ENCODE results near the gene NUP93.

The NUP93 gene

DNA sequence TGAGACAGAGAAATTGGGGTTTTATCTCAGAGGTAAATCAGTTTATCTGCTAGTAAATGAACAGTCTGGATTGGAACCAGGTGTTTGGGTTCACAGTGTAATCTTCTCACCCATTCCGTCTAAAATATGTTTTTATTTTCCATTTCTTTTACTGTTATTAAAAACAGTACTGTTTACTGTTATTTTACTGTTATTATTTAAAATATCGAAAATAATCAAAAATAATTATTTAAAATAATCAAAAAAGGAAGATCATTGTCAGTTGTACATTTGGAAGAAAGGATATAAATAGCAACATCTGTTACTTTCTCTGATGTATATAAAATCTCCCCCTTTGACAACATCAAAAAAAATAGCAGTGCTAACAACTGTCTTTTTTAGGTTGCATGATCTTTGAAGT, 11.5 kb downstream of the NUP93 start:
- DNase-seq = no peak

DNA sequence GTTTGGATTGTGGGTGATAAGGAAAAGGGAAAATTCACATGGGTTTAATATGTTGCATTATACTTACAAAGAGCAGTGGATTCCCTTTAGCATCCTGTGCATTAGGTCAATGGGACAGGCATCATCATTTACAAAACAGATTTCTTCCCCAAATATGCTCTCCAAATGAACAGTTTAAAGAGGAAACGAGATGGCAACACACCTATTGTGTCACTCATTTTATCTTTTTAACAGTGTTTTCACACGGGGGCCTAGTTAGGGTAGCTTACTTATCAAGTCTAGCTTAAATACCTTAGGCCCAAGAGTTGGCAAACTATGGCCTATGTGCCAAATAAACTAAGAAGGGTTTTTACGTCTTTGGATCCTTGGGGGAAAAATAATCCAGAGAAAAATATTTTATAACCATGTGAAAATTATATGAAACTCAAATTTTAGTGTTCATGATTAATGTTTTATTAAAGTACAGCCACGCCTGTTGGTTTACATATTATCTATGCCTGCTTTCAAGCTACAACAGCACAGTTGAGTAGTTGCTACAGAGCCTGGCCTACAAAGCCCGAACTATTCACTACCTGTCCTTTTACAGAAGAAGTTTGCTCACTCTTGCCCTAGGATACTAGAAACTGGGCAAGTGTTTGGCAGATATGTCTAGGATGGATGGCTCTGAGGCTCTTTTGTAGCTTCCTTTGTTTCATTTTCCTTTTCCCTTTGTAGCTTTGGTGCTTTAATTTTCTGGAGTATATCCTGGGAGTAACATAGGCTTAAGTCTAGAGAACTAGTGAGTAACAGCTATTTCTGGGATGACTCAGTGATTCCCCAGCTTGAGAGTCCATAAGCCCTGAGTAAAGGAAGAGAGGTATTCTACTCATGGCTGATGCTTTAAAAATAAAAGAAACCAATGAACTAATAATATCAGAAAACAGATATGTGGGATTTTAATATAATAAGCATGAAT, 12.4 kb downstream of the NUP93 start:
- no peak for DNase-seq

- DNase-seq = no peak
Observed at GRCh38 chr16:56743840-56744239, 13.9 kb downstream of the NUP93 start.

GRCh38 chr16:56744996-56745640, 15.2 kb downstream of the NUP93 start:
- no peak for DNase-seq

GRCh38 chr16:56747486-56748045, 17.6 kb downstream of the NUP93 start:
- DNase-seq = no peak

DNA sequence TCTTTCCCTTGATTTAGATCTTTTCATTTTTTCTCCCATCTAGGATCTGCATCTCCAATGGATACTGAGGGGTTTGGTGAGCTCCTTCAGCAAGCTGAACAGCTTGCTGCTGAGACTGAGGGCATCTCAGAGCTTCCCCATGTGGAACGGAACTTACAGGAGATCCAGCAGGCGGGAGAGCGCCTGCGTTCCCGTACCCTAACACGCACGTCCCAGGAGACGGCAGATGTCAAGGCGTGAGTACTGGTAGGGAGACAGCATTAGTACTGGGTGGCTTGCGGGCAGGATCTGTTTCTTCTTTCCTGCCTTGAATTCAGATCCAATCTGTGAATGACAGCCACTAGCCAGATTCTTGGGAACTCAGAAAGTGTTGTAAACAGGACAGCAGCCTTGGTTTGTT, 18.3 kb downstream of the NUP93 start:
- DNase-seq = peak in 2 of 56 donors; percentile 17 to 18

GRCh38 chr16:56748826-56749225, 18.9 kb downstream of the NUP93 start:
- DNase-seq = no peak

GRCh38 chr16:56749672-56750491, 20.0 kb downstream of the NUP93 start:
- DNase-seq = peak in 1 of 56 donors; percentile 4

- DNase-seq = no peak
Observed at GRCh38 chr16:56753410-56753809, 23.5 kb downstream of the NUP93 start.

- DNase-seq = no peak
Observed at GRCh38 chr16:56755038-56755437, 25.1 kb downstream of the NUP93 start.

- DNase-seq = no peak
Observed at GRCh38 chr16:56758432-56758831, 28.5 kb downstream of the NUP93 start.

DNA sequence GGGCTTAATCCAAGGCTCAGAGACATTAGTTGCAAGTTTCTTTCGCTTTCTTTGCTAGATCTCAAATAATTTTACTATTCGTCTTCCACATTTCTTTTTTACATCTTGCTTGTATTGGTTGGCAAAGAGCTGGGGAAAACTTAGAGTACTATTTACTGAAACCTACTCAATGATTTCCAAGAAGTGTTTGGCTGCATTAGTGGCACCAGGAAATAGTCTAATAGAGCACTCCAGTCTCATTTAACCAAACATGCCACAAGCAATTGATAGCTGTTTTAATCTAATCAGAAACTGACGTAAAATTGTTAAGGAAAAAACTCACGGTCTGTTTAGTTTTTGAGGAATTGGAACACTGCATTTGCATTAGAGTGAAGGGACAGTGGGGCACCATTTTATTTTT, 29.0 kb downstream of the NUP93 start:
- no peak for DNase-seq

GRCh38 chr16:56763291-56763916, 33.5 kb downstream of the NUP93 start:
- DNase-seq = no peak

- DNase-seq = no peak
Observed at GRCh38 chr16:56764835-56765234, 34.9 kb downstream of the NUP93 start.

DNA sequence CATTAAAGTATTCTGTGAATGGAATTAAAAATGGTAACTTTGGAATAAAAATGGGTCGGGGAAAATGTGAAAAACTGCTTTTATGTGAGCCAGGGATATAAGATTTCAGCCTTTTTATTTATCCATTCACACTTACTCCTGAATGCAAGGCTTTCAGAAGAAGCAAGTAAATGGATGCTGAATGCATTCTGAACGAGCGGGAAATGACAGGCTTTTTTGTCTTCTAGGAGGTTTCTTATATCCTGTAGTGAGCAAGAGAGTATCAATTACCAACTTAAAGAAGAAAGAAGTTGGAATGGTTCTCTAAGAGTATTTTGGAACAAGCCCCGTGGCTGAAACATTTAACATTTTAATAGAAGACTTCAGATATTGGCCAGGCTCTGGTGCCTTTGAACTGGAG, 36.0 kb downstream of the NUP93 start:
- no peak for DNase-seq

DNA sequence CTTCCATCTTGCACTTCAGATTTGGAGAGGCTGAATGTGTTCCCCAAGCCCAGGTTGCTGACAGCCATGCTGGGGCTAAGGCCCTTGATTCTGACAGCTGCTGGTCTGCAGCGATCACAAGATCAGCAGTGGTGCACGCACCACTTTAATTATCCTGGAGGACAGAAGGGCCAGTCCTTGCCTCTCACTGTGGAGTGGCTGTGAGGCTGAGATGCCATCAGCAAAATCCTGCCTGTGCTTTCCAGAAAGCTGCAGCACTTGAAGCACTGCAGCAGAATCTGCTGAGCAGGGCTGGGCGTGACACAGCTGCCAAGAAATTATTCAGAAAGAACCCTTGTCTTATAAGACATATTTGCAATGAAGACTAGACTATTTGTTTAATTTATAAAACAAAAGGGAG, 37.1 kb downstream of the NUP93 start:
- DNase-seq = peak in 1 of 56 donors; percentile 19

DNA sequence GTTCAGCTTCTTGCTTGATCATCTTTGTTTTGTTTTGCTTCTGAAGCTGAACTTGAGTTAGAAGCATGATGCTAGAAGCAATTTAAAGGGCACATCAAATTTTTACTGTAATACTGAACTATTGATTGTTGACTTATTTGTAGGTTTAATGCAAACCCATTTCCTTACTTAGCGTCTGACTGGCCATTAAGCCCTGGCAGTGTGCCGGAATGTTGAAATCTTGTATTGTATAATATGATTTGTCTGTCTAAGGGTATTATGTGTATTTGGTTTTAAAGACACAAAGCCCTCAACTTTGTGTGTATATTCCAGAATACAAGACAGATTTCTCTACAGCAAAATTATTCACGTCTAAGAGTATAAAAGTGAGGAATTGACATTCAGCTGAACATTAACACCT, 39.7 kb downstream of the NUP93 start:
- DNase-seq = no peak

- DNase-seq = no peak
Observed at GRCh38 chr16:56771558-56772279, 41.8 kb downstream of the NUP93 start.

- no peak for DNase-seq
Observed at GRCh38 chr16:56773532-56773931, 43.6 kb downstream of the NUP93 start.

- no peak for DNase-seq
Observed at GRCh38 chr16:56774016-56774680, 44.2 kb downstream of the NUP93 start.

All from amygdala (tissue), 56 donors.